Measurements from ENCODE around the gene CEP85. TPM values are rescaled to one million over a fixed set of nuclear protein-coding genes. Genes with fewer than 3 reads are reported as not detected.
A peak's percentile ranks its signal among the peaks of the same experiment; 100 is the strongest.
"Not testable (repeated sequence)": the region's sequence is repeated elsewhere in the genome, so short reads cannot be mapped to it uniquely, and the experiment has no call there.

Gene CEP85
- total RNA-seq, 5 donors from 2014 or later (not counting 1 experiment from before 2014, with no cell fraction given) = 14.2 to 28.5 (median 20.7) TPM

GRCh38 chr1:26302733-26303405 lies 68.9 kb downstream of the CEP85 start:
- Histone ChIP-seq H3K27me3 (replicated peaks in 1 of 2; ENCODE audit: control insufficient read depth in 2 of 2, extremely low read depth in 1 of 2, insufficient read depth in 2 of 2, low read length in 1 of 2) (no peaks in the 10 kb centered on the region), H3K4me3 (ENCODE audit: control insufficient read depth in 1 of 2, extremely low read depth in 1 of 2, low read length in 1 of 2) (no peak overlapping the region), H3K36me3 (ENCODE audit: control insufficient read depth in 2 of 2, extremely low read depth in 1 of 2, insufficient read depth in 1 of 2, low read length in 1 of 2) (peaks cover 0 to 2% of the 10 kb centered on the region in 2 donors), H3K27ac (ENCODE audit: low read length) (no peak overlapping the region), H3K9me3 (no peaks in the 10 kb centered on the region), H3K4me1 (ENCODE audit: control insufficient read depth in 1 of 2, extremely low read depth in 1 of 2, insufficient read depth in 2 of 2, low read length in 2 of 2) (peaks cover 13 to 38% of the 10 kb centered on the region in 2 experiments)
- ATAC-seq (replicated peaks in 1 of 4) (no peak), DNase-seq (no peak)
- CTCF ChIA-PET = no interaction called here
- H3K27me3 Mint-ChIP-seq = no peaks in the 10 kb centered on the region
- 92% methylated on average over 7 of the region's 8 CpGs for WGBS (ENCODE audit: insufficient coverage)
- no peaks in the 10 kb centered on the region for H3K9me3 Mint-ChIP-seq
- H3K36me3 Mint-ChIP-seq = peaks cover 6% of the 10 kb centered on the region
- peak overlapping the region in 1 of 2 donors; percentile 11 for H3K27ac Mint-ChIP-seq
- POLR2A ChIA-PET = no interaction called here
- peaks cover 26 to 48% (median 40%) of the 10 kb centered on the region in 3 donors for H3K4me1 Mint-ChIP-seq
- no peak overlapping the region for H3K4me3 Mint-ChIP-seq

GRCh38 chr1:26305667-26306289 lies 71.8 kb downstream of the CEP85 start:
- Mint-ChIP-seq H3K4me1 (peaks cover 30 to 39% (median 34%) of the 10 kb centered on the region in 3 donors), H3K27ac (peak overlapping the region; percentile 97 to 99), H3K36me3 (no peaks in the 10 kb centered on the region), H3K4me3 (peak overlapping the region; percentile 95 to 99 (median 99)), H3K9me3 (no peaks in the 10 kb centered on the region), H3K27me3 (no peaks in the 10 kb centered on the region)
- no peak for ATAC-seq (replicated peaks in 1 of 4)
- Histone ChIP-seq H3K27ac (ENCODE audit: low read length) (peak overlapping the region; percentile 55), H3K36me3 (ENCODE audit: control insufficient read depth in 2 of 2, extremely low read depth in 1 of 2, insufficient read depth in 1 of 2, low read length in 1 of 2) (peaks cover 0 to 2% of the 10 kb centered on the region in 2 donors), H3K27me3 (replicated peaks in 1 of 2; ENCODE audit: control insufficient read depth in 2 of 2, extremely low read depth in 1 of 2, insufficient read depth in 2 of 2, low read length in 1 of 2) (no peaks in the 10 kb centered on the region), H3K9me3 (no peaks in the 10 kb centered on the region), H3K4me1 (ENCODE audit: control insufficient read depth in 1 of 2, extremely low read depth in 1 of 2, insufficient read depth in 2 of 2, low read length in 2 of 2) (peaks cover 26 to 45% of the 10 kb centered on the region in 2 experiments), H3K4me3 (ENCODE audit: control insufficient read depth in 1 of 2, extremely low read depth in 1 of 2, low read length in 1 of 2) (peak overlapping the region; percentile 74 to 79)
- ChIA-PET CTCF (interaction anchor here in 1 of 2 donors (0.7 kb wide), 1 partner anchor 49 kb away, joined by 5 read pairs; no protein-coding TSS in a partner anchor), POLR2A (interaction anchor here in 1 of 2 donors (0.5 to 0.8 kb wide), 2 partner anchors 8 to 12 kb away, joined by 3 to 6 read pairs; partner anchors contain the start of gene CD52)
- DNase-seq = no peak
- 35% methylated on average over 7 of the region's 8 CpGs for WGBS (ENCODE audit: insufficient coverage)

- Histone ChIP-seq H3K27ac (ENCODE audit: low read length) (peak within 1 kb of the TSS; percentile 67), H3K4me1 (ENCODE audit: control insufficient read depth in 1 of 2, extremely low read depth in 1 of 2, insufficient read depth in 2 of 2, low read length in 2 of 2) (peaks cover 28 to 42% of the 10 kb centered on the region in 2 experiments), H3K9me3 (no peaks in the 10 kb centered on the region), H3K27me3 (replicated peaks in 1 of 2; ENCODE audit: control insufficient read depth in 2 of 2, extremely low read depth in 1 of 2, insufficient read depth in 2 of 2, low read length in 1 of 2) (no peaks in the 10 kb centered on the region), H3K4me3 (ENCODE audit: control insufficient read depth in 1 of 2, extremely low read depth in 1 of 2, low read length in 1 of 2) (peak within 1 kb of the TSS; percentile 74 to 79), H3K36me3 (ENCODE audit: control insufficient read depth in 2 of 2, extremely low read depth in 1 of 2, insufficient read depth in 1 of 2, low read length in 1 of 2) (no peaks in the 10 kb centered on the region)
- POLR2A ChIA-PET = interaction anchor here (0.5 to 1.2 kb wide), 5 partner anchors 11 to 180 kb away, joined by 3 to 6 read pairs (median 3); partner anchors contain the start of gene CD52 (in 2 of the 2)
- under 1% methylated on average over 42 of the region's 51 CpGs for WGBS (ENCODE audit: insufficient coverage)
- DNase-seq = peak; percentile 75 to 96 (median 90)
- ATAC-seq (replicated peaks in 1 of 4) = peak; percentile 94 to 98 (median 98)
- no peaks in the 10 kb centered on the region for H3K27me3 Mint-ChIP-seq
- CTCF ChIA-PET = interaction anchor here in 1 of 2 donors (0.5 to 2.7 kb wide), 5 partner anchors 11 to 239 kb away, joined by 3 to 13 read pairs (median 9); partner anchors contain the start of gene CD52
- no peaks in the 10 kb centered on the region for H3K9me3 Mint-ChIP-seq
- H3K27ac Mint-ChIP-seq = peak within 1 kb of the TSS; percentile 97 to 99
- peak within 1 kb of the TSS; percentile 95 to 99 (median 99) for H3K4me3 Mint-ChIP-seq
- no peaks in the 10 kb centered on the region for H3K36me3 Mint-ChIP-seq
- peaks cover 30 to 37% (median 32%) of the 10 kb centered on the region in 3 donors for H3K4me1 Mint-ChIP-seq
These were observed 72.6 kb downstream of the CEP85 start, which contains the start of gene UBXN11 for GRCh38 chr1:26306290-26307229. UBXN11 (minus strand) TSS chr1:26306636; CDS start chr1:26302883, 3,753 bp downstream.

- no peaks in the 10 kb centered on the region for H3K36me3 ChIP-seq (ENCODE audit: control insufficient read depth in 2 of 2, extremely low read depth in 1 of 2, insufficient read depth in 1 of 2, low read length in 1 of 2)
- ATAC-seq (replicated peaks in 1 of 4) = peak; percentile 9 to 56 (median 30)
- ChIA-PET CTCF (interaction anchor here (0.7 to 2.7 kb wide), 8 partner anchors 10 to 48 kb away, joined by 3 to 13 read pairs (median 6); partner anchors contain the start of gene CD52 (in 1 of the 2)), POLR2A (interaction anchor here (0.5 to 1.2 kb wide), 7 partner anchors 11 to 181 kb away, joined by 3 to 10 read pairs (median 4); partner anchors contain the start of gene CD52 (in 2 of the 2))
- peak in 5 of 35 experiments; percentile 24 to 67 (median 32) for DNase-seq
- peaks cover 28 to 42% of the 10 kb centered on the region in 2 experiments for H3K4me1 ChIP-seq (ENCODE audit: control insufficient read depth in 1 of 2, extremely low read depth in 1 of 2, insufficient read depth in 2 of 2, low read length in 2 of 2)
- Mint-ChIP-seq H3K36me3 (no peaks in the 10 kb centered on the region), H3K27ac (peak overlapping the region; percentile 95 to 99), H3K27me3 (no peaks in the 10 kb centered on the region), H3K4me3 (peak overlapping the region; percentile 95 to 99 (median 99)), H3K9me3 (no peaks in the 10 kb centered on the region), H3K4me1 (peaks cover 33 to 42% (median 37%) of the 10 kb centered on the region in 3 donors)
- H3K27me3 ChIP-seq (replicated peaks in 1 of 2; ENCODE audit: control insufficient read depth in 2 of 2, extremely low read depth in 1 of 2, insufficient read depth in 2 of 2, low read length in 1 of 2) = no peaks in the 10 kb centered on the region
- no peaks in the 10 kb centered on the region for H3K9me3 ChIP-seq
- H3K4me3 ChIP-seq (ENCODE audit: control insufficient read depth in 1 of 2, extremely low read depth in 1 of 2, low read length in 1 of 2) = peak overlapping the region; percentile 54 to 74
- WGBS (ENCODE audit: insufficient coverage) = no CpG with 5 or more reads among the region's 6 CpGs
- H3K27ac ChIP-seq (ENCODE audit: low read length) = peak overlapping the region; percentile 67
These were observed 73.4 kb downstream of the CEP85 start for GRCh38 chr1:26307363-26307781.

GRCh38 chr1:26307966-26308899 lies 74.2 kb downstream of the CEP85 start:
- ChIA-PET CTCF (interaction anchor here (0.6 to 2.7 kb wide), 10 partner anchors 9 to 112 kb away, joined by 3 to 13 read pairs (median 6); partner anchors contain the start of gene CD52 (in 1 of the 2)), POLR2A (interaction anchor here (0.6 to 1.2 kb wide), 8 partner anchors 10 to 1492 kb away, joined by 3 to 10 read pairs (median 4); partner anchors contain the start of gene CD52 (in 2 of the 2))
- Mint-ChIP-seq H3K4me3 (peak overlapping the region; percentile 95 to 99 (median 99)), H3K27ac (peak overlapping the region; percentile 95 to 99), H3K4me1 (peaks cover 36 to 45% (median 41%) of the 10 kb centered on the region in 3 donors)
- H3K9me3 Mint-ChIP-seq; ATAC-seq (replicated peaks in 1 of 4); H3K36me3 ChIP-seq (ENCODE audit: control insufficient read depth in 2 of 2, extremely low read depth in 1 of 2, insufficient read depth in 1 of 2, low read length in 1 of 2); H3K9me3 ChIP-seq; H3K36me3 Mint-ChIP-seq; H3K27me3 Mint-ChIP-seq; H3K27me3 ChIP-seq (replicated peaks in 1 of 2; ENCODE audit: control insufficient read depth in 2 of 2, extremely low read depth in 1 of 2, insufficient read depth in 2 of 2, low read length in 1 of 2): not testable (repeated sequence)
- WGBS (ENCODE audit: insufficient coverage) = 71% methylated on average over 14 of the region's 21 CpGs
- DNase-seq = peak in 1 of 35 experiments; percentile 27
- H3K27ac ChIP-seq (ENCODE audit: low read length) = peak overlapping the region; percentile 72
- H3K4me3 ChIP-seq (ENCODE audit: control insufficient read depth in 1 of 2, extremely low read depth in 1 of 2, low read length in 1 of 2) = peak overlapping the region in 1 of 2 donors; percentile 74
- peaks cover 28 to 46% of the 10 kb centered on the region in 2 experiments for H3K4me1 ChIP-seq (ENCODE audit: control insufficient read depth in 1 of 2, extremely low read depth in 1 of 2, insufficient read depth in 2 of 2, low read length in 2 of 2)

Data from T-cell (primary cell).